ENCODE data around the gene CERS5.

The CERS5 gene

DNA sequence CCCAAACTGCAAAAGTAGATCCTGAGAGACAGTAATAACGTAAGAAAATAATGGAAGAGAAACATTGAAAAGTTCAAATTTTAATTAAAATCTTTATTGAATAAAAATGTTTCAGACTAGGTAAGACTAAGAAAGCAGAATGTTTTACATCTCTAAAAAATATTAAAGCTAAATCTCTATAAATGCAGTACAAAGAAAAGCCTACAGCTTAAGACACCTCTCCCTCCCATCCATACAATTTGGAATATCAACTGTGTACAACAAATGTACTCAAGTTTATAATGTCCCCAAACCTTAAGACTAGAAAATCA is 8.5 kb upstream of the CERS5 start:
- DNase-seq (ENCODE audit: extremely low read depth, low read depth) = no peak
- TF ChIP-seq CTCF (IDR thresholded peaks at IDR 0.05; ENCODE audit: low read depth, low read length) = no peak

DNA sequence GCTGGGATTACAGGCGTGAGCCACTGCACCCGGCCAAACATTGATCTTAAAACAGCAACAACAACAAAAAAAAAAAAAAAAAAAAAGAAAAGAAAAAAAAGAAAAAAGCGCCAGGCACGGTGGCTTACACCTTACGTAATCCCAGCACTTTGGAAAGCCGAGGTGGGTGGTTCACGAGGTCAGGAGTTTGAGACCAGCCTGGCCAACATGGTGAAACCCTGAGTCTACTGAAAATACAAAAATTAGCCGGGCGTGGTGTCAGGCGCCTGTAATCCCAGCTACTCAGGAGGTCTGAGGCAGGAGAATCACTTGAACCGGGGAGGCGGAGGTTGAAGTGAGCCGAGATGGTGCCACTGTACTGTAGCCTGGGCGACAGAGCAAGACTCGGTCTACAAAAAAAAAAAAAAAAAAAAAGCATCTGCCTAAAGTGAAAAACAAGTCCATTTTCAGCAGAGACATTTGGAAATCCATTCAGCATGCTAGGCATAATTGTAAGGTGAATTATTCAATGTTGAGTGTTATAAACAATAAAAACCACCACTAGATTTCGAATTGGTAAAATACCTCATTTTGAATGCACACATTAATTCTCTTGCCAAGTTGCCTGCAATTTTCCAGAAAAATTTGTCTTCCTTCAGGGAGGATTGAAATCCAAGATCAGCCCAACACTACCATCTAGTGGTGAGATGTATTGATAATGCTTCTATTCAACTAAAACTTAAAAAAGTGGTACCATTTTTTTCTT is 8.0 kb upstream of the CERS5 start:
- peak; percentile 51 for TF ChIP-seq CTCF (IDR thresholded peaks at IDR 0.05; ENCODE audit: low read depth, low read length)
- DNase-seq (ENCODE audit: extremely low read depth, low read depth) = no peak

DNA sequence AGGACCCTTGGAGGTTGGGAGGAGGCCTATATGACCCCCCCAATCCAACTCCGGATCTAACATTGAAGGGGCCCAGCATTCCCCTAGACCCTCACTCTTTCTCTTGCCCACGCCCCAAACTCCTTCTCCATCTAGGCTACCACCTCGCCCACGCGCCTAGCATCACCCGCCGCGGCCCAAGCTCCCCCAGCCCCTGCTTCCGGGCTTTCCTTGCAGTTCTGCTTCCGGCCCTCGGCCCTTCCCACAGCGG is 445 bp downstream of the CERS5 start:
- DNase-seq (ENCODE audit: extremely low read depth, low read depth) = no peak
- TF ChIP-seq CTCF (IDR thresholded peaks at IDR 0.05; ENCODE audit: low read depth, low read length) = no peak

DNA sequence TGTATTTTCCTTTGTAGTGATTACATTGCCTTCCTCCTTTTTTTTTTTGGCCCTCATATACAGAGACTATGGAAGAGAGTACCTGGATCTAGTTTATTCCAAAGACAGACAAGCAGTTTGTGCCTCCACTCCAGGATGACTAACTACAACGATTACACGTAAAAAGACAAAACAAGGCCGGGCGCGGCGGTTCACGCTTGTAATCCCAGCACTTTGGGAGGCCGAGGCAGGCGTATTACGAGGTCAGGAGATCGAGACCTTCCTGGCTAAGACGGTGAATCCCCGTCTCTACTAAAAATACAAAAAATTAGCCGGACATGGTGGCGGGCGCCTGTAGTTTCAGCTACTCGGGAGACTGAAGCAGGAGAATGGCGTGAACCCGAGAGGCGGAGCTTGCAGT is 2.2 kb downstream of the CERS5 start:
- no peak for TF ChIP-seq CTCF (IDR thresholded peaks at IDR 0.05; ENCODE audit: low read depth, low read length)
- no peak for DNase-seq (ENCODE audit: extremely low read depth, low read depth)

GRCh38 chr12:50162230-50162629 is 4.9 kb downstream of the CERS5 start:
- TF ChIP-seq CTCF (IDR thresholded peaks at IDR 0.05; ENCODE audit: low read depth, low read length) = no peak
- DNase-seq (ENCODE audit: extremely low read depth, low read depth) = no peak

DNA sequence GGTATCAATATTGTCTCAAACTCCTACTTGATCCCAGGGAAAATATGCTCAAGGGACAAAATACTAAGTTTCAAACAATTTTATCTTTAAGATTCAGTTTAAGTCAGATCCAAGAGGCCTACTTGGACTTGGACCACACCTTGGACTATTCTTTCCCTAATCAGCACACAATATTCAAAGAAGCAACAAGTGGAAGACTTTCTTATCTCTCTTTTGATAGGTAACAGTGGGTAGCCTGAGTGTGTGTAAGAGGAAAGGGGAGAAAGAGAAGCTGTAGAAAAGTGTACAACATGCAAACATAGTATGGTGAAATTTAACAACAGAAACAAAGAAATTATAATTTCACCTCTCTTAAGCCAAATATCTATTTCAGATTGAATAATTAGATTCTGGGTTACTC is 6.5 kb downstream of the CERS5 start:
- TF ChIP-seq CTCF (IDR thresholded peaks at IDR 0.05; ENCODE audit: low read depth, low read length) = no peak
- no peak for DNase-seq (ENCODE audit: extremely low read depth, low read depth)

- no peak for TF ChIP-seq CTCF (IDR thresholded peaks at IDR 0.05; ENCODE audit: low read depth, low read length)
- DNase-seq (ENCODE audit: extremely low read depth, low read depth) = no peak
Measured at GRCh38 chr12:50157259-50157658, 9.9 kb downstream of the CERS5 start.
